ENCODE results near the gene PAX8.

Gene PAX8

DNA sequence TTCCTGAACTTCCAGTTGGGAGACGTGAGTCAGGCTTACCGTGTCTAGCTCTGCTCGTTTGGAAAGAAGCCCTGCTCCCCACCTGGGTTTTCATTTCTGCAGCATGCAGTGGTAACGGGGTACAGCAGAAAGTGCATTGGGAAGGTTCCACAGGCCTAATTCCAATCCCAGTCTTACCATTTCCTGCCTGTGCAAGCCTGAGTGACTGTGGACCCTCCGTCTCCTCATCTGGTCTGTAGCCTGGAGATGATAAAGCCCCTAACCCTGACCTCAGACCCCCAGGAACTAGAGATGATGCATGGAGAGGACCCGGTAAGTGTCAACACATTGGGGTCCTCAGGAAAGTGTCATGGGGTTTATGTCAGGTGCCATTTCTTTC lies 110.8 kb downstream of the PAX8 start:
- H3K4me3 Mint-ChIP-seq: peak overlapping the region; percentile 46
- peaks cover 67% of the 10 kb centered on the region for H3K4me1 Mint-ChIP-seq (ENCODE audit: low read depth)
- peaks cover 13% of the 10 kb centered on the region for H3K36me3 Mint-ChIP-seq (ENCODE audit: low read depth)
- H3K27ac Mint-ChIP-seq: peak overlapping the region; percentile 98
- H3K27me3 Mint-ChIP-seq: no peaks in the 10 kb centered on the region
- peaks cover 10% of the 10 kb centered on the region for H3K9me3 Mint-ChIP-seq
- no peak for DNase-seq

DNA sequence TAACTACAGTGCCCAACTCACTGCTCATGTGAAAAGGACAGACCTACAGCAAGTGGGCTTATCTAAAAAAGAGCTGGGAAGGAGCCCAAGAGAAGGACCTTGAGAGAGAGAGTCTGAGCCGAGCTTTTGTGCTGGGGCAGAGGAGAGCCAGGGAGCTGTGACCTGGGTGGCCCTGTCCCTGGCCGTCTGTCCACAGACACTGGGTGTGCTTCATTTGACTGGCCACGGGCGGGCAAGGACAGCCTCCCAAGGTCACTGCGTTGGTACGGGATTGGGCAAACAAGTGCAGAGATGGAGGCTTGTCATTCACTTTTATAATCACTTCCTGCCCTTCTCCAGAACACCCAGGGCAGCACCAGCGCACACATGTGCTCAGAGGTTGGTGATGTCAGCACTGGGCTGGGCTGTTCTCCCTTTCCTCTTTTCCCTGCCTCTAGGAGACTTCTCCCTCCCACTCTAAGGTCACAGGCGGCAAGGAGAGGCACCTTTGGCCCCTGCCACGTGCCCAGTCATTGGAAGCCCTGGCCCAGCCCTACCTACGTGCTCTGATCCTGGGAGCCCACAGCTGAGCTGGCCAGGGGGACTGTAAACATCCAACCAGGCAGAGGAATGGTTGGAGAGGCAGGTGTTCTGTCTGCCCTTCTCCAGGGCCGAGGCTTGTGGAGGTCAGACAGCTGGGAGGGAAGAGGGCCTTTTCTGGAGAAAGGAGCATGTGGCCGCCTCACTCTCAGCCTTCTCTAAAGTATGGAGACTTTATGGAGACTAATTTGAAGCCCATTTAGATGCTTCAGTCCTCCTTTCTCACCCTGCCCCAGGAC lies 111.4 kb downstream of the PAX8 start:
- DNase-seq: peak; percentile 73
- H3K4me3 Mint-ChIP-seq: peak overlapping the region; percentile 63
- peaks cover 13% of the 10 kb centered on the region for H3K36me3 Mint-ChIP-seq (ENCODE audit: low read depth)
- H3K27ac Mint-ChIP-seq: peak overlapping the region; percentile 98
- peaks cover 10% of the 10 kb centered on the region for H3K9me3 Mint-ChIP-seq
- peaks cover 67% of the 10 kb centered on the region for H3K4me1 Mint-ChIP-seq (ENCODE audit: low read depth)
- H3K27me3 Mint-ChIP-seq: no peaks in the 10 kb centered on the region

DNA sequence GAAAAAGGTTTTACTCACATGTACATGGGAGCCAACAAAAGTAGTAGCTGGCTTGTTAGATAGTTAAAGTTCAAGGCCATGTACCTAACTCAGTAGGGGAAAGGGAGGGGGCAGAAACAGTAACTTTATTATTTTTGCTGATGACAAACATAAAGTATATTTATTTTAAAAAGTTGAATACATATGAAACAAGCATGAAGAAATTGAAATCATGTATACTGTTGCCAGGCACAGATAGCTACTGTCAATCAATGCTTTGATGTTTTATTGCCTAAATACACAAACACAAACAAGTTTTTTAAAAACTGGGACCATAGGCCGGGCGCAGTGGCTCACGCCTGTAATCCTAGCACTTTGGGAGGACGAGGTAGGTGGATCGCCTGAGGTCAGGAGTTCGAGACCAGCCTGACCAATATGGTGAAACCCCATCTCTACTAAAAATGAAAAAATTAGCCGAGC lies 112.5 kb downstream of the PAX8 start:
- Mint-ChIP-seq H3K36me3 (ENCODE audit: low read depth) (peaks cover 6% of the 10 kb centered on the region), H3K27me3 (no peaks in the 10 kb centered on the region), H3K4me3 (no peak overlapping the region), H3K4me1 (ENCODE audit: low read depth) (peaks cover 57% of the 10 kb centered on the region), H3K27ac (peak overlapping the region; percentile 98), H3K9me3 (peaks cover 7% of the 10 kb centered on the region)
- no peak for DNase-seq
